HepG2 (cell line): ENCODE measurements around the gene MYL11. TPM values are rescaled to one million over a fixed set of nuclear protein-coding genes. Genes with fewer than 3 reads are reported as not detected.

Experiments used
- CBX5 ChIP-seq: sonication (generic); formaldehyde crosslinking; IDR thresholded peaks from 2 replicates; pipeline ENCODE4 v1.4.0; 2020; ENCODE audit warnings: missing genetic modification reagents, borderline replicate concordance
- MZF1 ChIP-seq: sonication (generic); formaldehyde crosslinking; IDR thresholded peaks from 2 replicates; pipeline ENCODE4 v1.8.1; 2023; ENCODE audit warnings: mild to moderate bottlenecking, missing genetic modification reagents, borderline replicate concordance
- WIZ ChIP-seq: sonication (generic); formaldehyde crosslinking; IDR thresholded peaks from 2 replicates; pipeline ENCODE4 v1.5.1; 2020; ENCODE audit warnings: mild to moderate bottlenecking, missing genetic modification reagents
- ZBTB38 ChIP-seq: sonication (generic); formaldehyde crosslinking; IDR thresholded peaks from 2 replicates; pipeline ENCODE4 v1.5.1; 2020; ENCODE audit warnings: mild to moderate bottlenecking, missing genetic modification reagents
- ZNF557 ChIP-seq: sonication (generic); formaldehyde crosslinking; IDR thresholded peaks from 2 replicates; pipeline ENCODE4 v1.4.0; 2020; ENCODE audit warnings: missing genetic modification reagents
- polyA plus RNA-seq, 8 experiments: library from polyadenylated mRNA; depleted of rRNA in 3 of 8; stranded (reverse) in 7 of 8; unstranded in 1 of 8; fragments of >200 nt; fragmentation: Illumina TruSeq in 4 of 8; extraction: Trizol in 4 of 8; gene quantifications; 2 replicates each; pipeline versions ENCODE4 v1.2.1 to v1.2.3, GENCODE V29; 2011 to 2016; ENCODE audit warnings: low read depth in 4 of 8, missing spikeins in 1 of 8, mixed read lengths in 1 of 8; ENCODE audit not compliant: insufficient read depth in 1 of 8
- total RNA-seq, 5 experiments: library from RNA; depleted of rRNA; stranded (reverse); fragments of >200 nt; fragmentation: Illumina TruSeq; extraction: Trizol; gene quantifications; 2 replicates each; pipeline ENCODE4 v1.2.3, GENCODE V29; 2016; ENCODE audit warnings: low read depth in 1 of 5
- TF ChIP-seq, protein P1 (sequence below): sonication (generic); formaldehyde crosslinking; IDR thresholded peaks from 2 replicates; pipeline ENCODE4 v1.4.0; 2020; ENCODE audit warnings: mild to moderate bottlenecking, missing genetic modification reagents
- TF ChIP-seq, protein P2 (sequence below): sonication (generic); formaldehyde crosslinking; IDR thresholded peaks from 2 replicates; pipeline ENCODE4 v1.4.0; 2020; ENCODE audit warnings: missing genetic modification reagents
- TF ChIP-seq, protein P3 (sequence below): sonication (generic); formaldehyde crosslinking; IDR thresholded peaks from 2 replicates; pipeline ENCODE4 v1.8.1; 2023; ENCODE audit warnings: mild to moderate bottlenecking, missing genetic modification reagents

MYL11 gene
- total and polyA plus RNA-seq, 2 of the 13 experiments (the other 11 are each of a cell fraction or from before 2014, with no cell fraction given) = not detected

DNA sequence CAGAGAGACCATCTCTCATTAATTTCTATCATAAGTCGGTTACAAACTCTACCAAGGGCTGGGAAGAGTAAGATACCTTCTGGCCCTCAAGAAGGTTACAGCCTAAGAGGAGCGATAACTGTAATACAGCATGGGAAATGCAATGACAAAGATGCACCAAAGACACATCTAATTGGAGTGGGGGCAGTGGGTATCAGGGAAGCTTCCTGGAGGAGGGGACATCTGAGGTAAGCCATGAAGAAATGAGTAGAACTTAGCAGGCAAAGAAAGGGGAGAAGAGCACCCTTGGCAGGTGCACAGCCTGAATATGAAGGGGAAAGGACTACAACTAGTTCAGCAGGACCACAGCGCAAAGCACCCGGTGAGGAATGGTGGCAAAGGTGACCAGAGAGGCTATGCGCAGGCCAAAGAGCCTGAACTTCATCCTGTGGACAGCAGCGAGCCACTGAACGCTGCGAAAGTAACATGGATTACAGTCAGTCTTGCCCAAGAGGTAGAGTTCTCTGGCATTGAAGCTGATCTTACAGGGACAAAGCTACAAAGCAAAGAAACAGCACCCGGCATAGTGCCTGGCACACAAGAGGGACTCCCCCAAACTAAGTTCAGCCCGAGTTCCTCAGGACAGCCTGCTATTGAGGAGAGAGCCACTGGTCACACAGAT, 7.1 kb upstream of the MYL11 start (continued):
- TF ChIP-seq ZBTB38 (CRISPR knock-in tag) (peak; percentile 63; the same call in 1 of the 2 replicates), ZNF557 (no peak), MZF1 (CRISPR knock-in tag) (no peak), CBX5 (CRISPR knock-in tag) (0 out of 2 replicates have a peak, but pooled peaks have one; percentile 19), WIZ (CRISPR knock-in tag) (no peak)
- TF ChIP-seq, protein P1, sequence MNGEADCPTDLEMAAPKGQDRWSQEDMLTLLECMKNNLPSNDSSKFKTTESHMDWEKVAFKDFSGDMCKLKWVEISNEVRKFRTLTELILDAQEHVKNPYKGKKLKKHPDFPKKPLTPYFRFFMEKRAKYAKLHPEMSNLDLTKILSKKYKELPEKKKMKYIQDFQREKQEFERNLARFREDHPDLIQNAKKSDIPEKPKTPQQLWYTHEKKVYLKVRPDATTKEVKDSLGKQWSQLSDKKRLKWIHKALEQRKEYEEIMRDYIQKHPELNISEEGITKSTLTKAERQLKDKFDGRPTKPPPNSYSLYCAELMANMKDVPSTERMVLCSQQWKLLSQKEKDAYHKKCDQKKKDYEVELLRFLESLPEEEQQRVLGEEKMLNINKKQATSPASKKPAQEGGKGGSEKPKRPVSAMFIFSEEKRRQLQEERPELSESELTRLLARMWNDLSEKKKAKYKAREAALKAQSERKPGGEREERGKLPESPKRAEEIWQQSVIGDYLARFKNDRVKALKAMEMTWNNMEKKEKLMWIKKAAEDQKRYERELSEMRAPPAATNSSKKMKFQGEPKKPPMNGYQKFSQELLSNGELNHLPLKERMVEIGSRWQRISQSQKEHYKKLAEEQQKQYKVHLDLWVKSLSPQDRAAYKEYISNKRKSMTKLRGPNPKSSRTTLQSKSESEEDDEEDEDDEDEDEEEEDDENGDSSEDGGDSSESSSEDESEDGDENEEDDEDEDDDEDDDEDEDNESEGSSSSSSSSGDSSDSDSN (CRISPR knock-in tag) = 0 out of 2 replicates have a peak, but pooled peaks have one; percentile 23
- TF ChIP-seq, protein P2, sequence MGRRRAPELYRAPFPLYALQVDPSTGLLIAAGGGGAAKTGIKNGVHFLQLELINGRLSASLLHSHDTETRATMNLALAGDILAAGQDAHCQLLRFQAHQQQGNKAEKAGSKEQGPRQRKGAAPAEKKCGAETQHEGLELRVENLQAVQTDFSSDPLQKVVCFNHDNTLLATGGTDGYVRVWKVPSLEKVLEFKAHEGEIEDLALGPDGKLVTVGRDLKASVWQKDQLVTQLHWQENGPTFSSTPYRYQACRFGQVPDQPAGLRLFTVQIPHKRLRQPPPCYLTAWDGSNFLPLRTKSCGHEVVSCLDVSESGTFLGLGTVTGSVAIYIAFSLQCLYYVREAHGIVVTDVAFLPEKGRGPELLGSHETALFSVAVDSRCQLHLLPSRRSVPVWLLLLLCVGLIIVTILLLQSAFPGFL (CRISPR knock-in tag) = no peak
- TF ChIP-seq, protein P3, sequence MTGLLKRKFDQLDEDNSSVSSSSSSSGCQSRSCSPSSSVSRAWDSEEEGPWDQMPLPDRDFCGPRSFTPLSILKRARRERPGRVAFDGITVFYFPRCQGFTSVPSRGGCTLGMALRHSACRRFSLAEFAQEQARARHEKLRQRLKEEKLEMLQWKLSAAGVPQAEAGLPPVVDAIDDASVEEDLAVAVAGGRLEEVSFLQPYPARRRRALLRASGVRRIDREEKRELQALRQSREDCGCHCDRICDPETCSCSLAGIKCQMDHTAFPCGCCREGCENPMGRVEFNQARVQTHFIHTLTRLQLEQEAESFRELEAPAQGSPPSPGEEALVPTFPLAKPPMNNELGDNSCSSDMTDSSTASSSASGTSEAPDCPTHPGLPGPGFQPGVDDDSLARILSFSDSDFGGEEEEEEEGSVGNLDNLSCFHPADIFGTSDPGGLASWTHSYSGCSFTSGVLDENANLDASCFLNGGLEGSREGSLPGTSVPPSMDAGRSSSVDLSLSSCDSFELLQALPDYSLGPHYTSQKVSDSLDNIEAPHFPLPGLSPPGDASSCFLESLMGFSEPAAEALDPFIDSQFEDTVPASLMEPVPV = no peak
